Left lung (tissue), 10 donors: ENCODE data around the gene RNF10. TPM values are rescaled to one million over a fixed set of nuclear protein-coding genes. Genes with fewer than 3 reads are reported as not detected.

Experiments
- ATAC-seq: fragments of 200-7000 bp; cut with Tn5 transposase; one replicate; pipeline ENCODE4 v1.9.1; 2020; ENCODE audit warnings: moderate library complexity
- DNase-seq, 4 donors: peaks; one replicate each; pipeline ENCODE4 v3.0.0-alpha.2; 2013 to 2020
- H3K27ac ChIP-seq, 2 donors: fragments of 200-600 bp; sonication (generic) in 1 of 2; one replicate each; pipeline versions ENCODE4 v1.5.0 to v1.8.0; 2020 to 2021
- H3K27me3 ChIP-seq, 2 donors: fragments of 200-600 bp; sonication (generic) in 1 of 2; one replicate each; pipeline versions ENCODE4 v1.5.0 to v1.8.0; 2020 to 2021
- H3K36me3 ChIP-seq, 2 donors: fragments of 200-600 bp; sonication (generic) in 1 of 2; one replicate each; pipeline versions ENCODE4 v1.5.0 to v1.8.0; 2020 to 2021
- H3K4me1 ChIP-seq, 2 donors: fragments of 200-600 bp; one replicate each; pipeline ENCODE4 v1.8.0; 2021
- H3K4me3 ChIP-seq, 2 donors: fragments of 200-600 bp; sonication (generic) in 1 of 2; one replicate each; pipeline versions ENCODE4 v1.5.0 to v1.8.0; 2020 to 2021; ENCODE audit warnings: mild to moderate bottlenecking in 1 of 2
- H3K9me3 ChIP-seq, 2 donors: fragments of 200-600 bp; sonication (generic) in 1 of 2; one replicate each; pipeline versions ENCODE4 v1.5.0 to v1.8.0; 2020 to 2021
- intact Hi-C, 2 donors: fragments of 100-400 bp; cut with DNase I; formaldehyde crosslinking; loops; one replicate each; pipeline versions ENCODE4 v1.11.2 to v1.14.2; 2022
- polyA plus RNA-seq, 6 donors: library from polyadenylated mRNA; unstranded; fragments of 120-200 nt; gene quantifications; one replicate each; pipeline ENCODE4 v1.2.1, GENCODE V29; 2013; ENCODE audit not compliant: insufficient read length in 6 of 6
- total RNA-seq, 2 donors: library from RNA; stranded (reverse); fragmentation: NEBNext Ultra II Directional; extraction: Animal tissue kit (Norgen Biotek cat#: 25700); gene quantifications; one replicate each; pipeline ENCODE4 v1.2.1, GENCODE V29; 2021
- TF ChIP-seq, protein P1 (sequence below), 2 donors: fragments of 200-600 bp; sonication (generic) in 1 of 2; IDR thresholded peaks; one replicate each; pipeline versions ENCODE4 v1.5.0 to v1.8.0; 2021; ENCODE audit warnings: antibody characterized with exemption in 2 of 2
- donor health status: DM: no; HTN: yes; CAD: no.
- donor health status: DM: no; HTN: no; CAD: no.

Gene RNF10
- total and polyA plus RNA-seq, 8 donors = 155 to 251 (median 219) TPM

DNA sequence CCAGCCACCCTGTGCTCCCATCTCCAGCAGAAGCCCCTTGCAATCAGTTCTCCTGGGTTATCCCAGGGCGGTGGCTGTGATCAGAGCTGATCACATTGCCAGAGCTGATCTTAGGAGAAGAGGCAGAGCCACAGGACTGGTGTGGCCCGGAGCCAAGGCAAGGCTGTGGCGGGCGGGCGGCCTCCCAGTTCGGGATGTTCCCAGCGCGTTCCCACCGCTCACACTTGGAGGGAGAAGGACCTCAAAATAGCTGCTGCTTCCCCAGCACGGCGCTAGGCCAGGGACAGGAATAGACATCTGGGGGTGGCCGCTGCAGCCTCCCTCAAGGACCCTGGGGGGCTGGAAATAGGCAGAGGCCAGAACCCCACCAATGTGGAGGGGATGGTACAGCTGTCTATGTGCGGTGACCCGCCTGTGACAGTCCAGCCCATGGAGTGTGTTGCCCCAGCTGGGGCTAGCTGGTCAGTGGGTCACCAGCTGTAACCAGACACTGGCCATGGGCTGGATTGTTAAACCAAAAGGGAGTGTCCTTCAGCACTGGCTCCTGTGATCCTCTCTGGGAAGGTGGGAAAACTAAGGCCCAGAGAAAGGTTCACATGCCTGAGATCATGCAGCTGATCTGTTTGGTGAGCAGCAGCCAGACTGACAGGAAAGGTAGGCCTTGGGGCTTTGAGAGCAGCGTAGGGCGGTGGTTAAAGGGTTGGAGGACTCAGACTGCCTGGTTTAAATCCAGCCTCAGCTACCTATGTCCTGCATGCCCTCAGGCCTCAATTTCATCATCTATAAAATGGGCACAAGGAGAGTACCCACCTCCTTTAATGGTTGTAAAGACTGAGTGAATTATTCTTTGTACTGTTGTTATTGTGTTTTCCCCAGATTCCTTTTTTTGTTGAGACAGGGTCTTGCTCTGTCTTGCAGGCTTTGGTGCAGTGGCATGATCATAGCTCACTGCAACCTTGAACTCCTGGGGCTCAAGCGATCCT is 55.1 kb downstream of the RNF10 start:
- Histone ChIP-seq H3K9me3 (no peaks in the 10 kb centered on the region), H3K4me1 (peaks cover 0 to 8% of the 10 kb centered on the region in 2 donors), H3K27ac (no peak overlapping the region), H3K36me3 (no peaks in the 10 kb centered on the region), H3K4me3 (no peak overlapping the region), H3K27me3 (peaks cover 0 to 22% of the 10 kb centered on the region in 2 donors)
- intact Hi-C loops = loop anchor here in 1 of 2 donors (10.0 kb wide), 2 partner anchors 56 to 126 kb away; partner anchors contain the start of genes CABP1 and UNC119B
- TF ChIP-seq, protein P1, sequence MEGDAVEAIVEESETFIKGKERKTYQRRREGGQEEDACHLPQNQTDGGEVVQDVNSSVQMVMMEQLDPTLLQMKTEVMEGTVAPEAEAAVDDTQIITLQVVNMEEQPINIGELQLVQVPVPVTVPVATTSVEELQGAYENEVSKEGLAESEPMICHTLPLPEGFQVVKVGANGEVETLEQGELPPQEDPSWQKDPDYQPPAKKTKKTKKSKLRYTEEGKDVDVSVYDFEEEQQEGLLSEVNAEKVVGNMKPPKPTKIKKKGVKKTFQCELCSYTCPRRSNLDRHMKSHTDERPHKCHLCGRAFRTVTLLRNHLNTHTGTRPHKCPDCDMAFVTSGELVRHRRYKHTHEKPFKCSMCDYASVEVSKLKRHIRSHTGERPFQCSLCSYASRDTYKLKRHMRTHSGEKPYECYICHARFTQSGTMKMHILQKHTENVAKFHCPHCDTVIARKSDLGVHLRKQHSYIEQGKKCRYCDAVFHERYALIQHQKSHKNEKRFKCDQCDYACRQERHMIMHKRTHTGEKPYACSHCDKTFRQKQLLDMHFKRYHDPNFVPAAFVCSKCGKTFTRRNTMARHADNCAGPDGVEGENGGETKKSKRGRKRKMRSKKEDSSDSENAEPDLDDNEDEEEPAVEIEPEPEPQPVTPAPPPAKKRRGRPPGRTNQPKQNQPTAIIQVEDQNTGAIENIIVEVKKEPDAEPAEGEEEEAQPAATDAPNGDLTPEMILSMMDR (IDR thresholded peaks at IDR 0.05) = no peak
- no peak for ATAC-seq
- DNase-seq = peak in 1 of 4 donors; percentile 70

DNA sequence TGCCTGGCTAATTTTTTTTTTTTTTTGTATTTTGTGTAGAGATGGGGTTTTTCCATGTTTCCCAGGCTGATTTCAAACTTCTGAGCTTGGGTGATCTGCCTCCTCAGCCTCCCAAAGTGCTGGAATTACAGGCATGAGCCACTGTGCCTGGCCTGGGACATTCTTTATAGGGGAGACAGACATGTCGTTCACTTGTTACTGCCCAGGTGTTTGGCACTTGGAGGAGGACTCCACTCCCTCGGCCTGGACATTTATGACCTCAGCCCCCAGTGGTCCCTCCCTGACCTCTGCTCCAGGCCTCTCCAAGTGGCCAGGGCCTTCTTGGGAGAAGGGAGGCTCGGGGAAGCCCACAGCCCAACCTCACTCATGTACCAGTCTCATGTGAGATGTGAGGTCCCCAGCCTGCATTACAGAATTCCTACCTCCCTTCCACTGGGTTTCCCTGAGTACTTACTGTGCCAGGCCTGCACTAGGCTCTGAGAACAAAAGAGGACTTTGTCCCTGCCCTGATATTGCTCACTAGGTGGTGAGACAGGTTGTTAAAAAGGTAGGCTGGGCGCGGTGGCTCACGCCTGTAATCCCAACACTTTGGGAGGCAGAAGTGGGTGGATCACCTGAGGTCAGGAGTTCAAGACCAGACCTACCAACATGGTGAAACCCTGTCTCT is 56.7 kb downstream of the RNF10 start:
- TF ChIP-seq, protein P1 (IDR thresholded peaks at IDR 0.05) = no peak
- Histone ChIP-seq H3K27me3 (peaks cover 0 to 5% of the 10 kb centered on the region in 2 donors), H3K4me3 (no peak overlapping the region), H3K9me3 (no peaks in the 10 kb centered on the region), H3K27ac (no peak overlapping the region), H3K4me1 (no peaks in the 10 kb centered on the region), H3K36me3 (no peaks in the 10 kb centered on the region)
- DNase-seq (no peak), ATAC-seq (no peak)
- intact Hi-C loops = no loop called here

DNA sequence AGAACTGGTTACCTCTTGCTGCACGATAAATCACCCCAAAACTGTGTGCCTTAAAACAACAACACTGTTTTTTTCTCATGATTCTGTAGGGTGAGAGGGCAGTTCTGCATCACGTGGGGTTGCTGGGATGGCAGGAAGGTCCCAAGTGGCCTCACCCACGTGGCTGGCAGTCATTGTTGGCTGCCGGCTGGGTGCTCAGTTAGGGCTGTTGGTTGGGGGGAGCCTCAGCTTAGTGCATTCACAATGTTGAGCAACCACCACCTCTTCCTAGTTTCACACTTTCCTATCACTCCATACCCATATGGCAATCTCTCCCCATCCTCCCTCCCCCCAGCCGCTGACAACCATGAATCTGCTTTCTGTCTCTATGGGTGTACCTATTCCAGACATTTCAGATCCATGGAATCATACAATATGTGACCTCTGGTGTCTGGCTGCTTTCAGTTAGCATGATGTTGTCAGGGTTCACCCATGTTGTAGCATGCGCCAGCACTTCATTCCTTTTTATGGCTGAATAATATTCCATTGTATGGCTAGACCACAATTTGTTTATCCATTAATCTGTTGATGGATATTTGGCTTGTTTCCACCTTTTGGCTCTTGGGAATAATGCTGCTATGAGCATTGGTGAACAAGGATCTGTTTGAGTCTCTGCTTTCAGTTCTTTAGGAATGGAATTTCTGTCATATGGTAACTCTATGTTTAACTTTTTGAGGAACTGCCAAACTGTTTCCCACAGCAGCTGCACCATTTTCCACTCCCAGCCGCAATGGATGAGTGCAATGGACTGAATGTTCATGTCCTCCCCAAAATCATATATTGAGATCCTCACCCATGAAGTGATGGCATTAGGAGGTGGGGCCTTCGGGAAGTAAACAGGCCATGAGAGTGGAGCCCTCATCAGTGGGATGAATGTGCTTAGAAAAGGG is 58.2 kb downstream of the RNF10 start:
- intact Hi-C loops = no loop called here

DNA sequence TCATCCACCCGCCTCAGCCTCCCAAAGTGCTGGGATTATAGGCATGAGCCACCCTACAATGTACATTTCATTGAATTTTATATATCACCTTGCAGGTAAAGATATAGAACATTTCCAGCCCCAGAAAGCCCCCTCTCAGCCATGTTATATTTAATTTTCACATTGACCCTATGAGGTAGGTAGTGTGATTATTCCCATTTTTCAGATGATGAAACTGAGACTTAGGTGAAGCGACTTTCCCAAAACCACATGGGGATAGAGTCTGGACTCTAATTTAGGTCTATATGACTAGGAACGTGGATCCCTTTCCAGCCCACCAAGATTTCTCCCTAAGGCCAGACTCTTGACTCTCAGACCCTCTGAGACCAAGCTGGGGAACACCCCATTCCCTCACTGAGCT is 62.7 kb downstream of the RNF10 start:
- intact Hi-C loops = no loop called here
- no peak overlapping the region for H3K4me3 ChIP-seq
- peaks cover 0 to 10% of the 10 kb centered on the region in 2 donors for H3K4me1 ChIP-seq
- H3K27me3 ChIP-seq = peaks cover 0 to 38% of the 10 kb centered on the region in 2 donors
- no peaks in the 10 kb centered on the region for H3K9me3 ChIP-seq
- no peak overlapping the region for H3K27ac ChIP-seq
- TF ChIP-seq, protein P1 (IDR thresholded peaks at IDR 0.05) = no peak
- ATAC-seq (no peak), DNase-seq (no peak)
- no peaks in the 10 kb centered on the region for H3K36me3 ChIP-seq

More for the DNA sequence above, 58.2 kb downstream of the RNF10 start:
- no peak for DNase-seq
- peaks cover 0 to 7% of the 10 kb centered on the region in 2 donors for H3K27me3 ChIP-seq
- no peaks in the 10 kb centered on the region for H3K36me3 ChIP-seq
- no peaks in the 10 kb centered on the region for H3K4me1 ChIP-seq
- no peak for ATAC-seq
- H3K9me3 ChIP-seq = no peaks in the 10 kb centered on the region
- TF ChIP-seq, protein P1 (IDR thresholded peaks at IDR 0.05) = no peak
- no peak overlapping the region for H3K4me3 ChIP-seq
- no peak overlapping the region for H3K27ac ChIP-seq
